Kidney epithelial cell (primary cell): ENCODE measurements around the gene TMC1. TPM values are rescaled to one million over a fixed set of nuclear protein-coding genes. Genes with fewer than 3 reads are reported as not detected.

ENCODE experiments used
- DNase-seq: peaks from one replicate; pipeline ENCODE4 v3.0.0-alpha.2; 2010; ENCODE audit warnings: low read depth
- H3K27me3 ChIP-seq: 2 replicates; pipeline ENCODE4 v1.6.0; 2011; ENCODE audit warnings: low read length; ENCODE audit not compliant: control insufficient read depth, insufficient read depth
- H3K36me3 ChIP-seq: 2 replicates; pipeline ENCODE4 v1.5.1; 2011; ENCODE audit warnings: low read length; ENCODE audit not compliant: control insufficient read depth, insufficient read depth
- H3K4me3 ChIP-seq: 2 replicates; pipeline ENCODE4 v1.5.1; 2011; ENCODE audit warnings: low read depth, mild to moderate bottlenecking, control low read depth, low read length
- CTCF ChIP-seq: IDR thresholded peaks from 2 replicates; pipeline ENCODE4 v1.5.1; 2011; ENCODE audit warnings: mild to moderate bottlenecking, moderate library complexity, low read length, control low read depth, inconsistent platforms; ENCODE audit not compliant: insufficient read depth, poor library complexity, severe bottlenecking
- total RNA-seq: library from RNA; depleted of rRNA; stranded (reverse); fragments of >200 nt; gene quantifications from 2 replicates; pipeline ENCODE4 v1.2.3, GENCODE V29; 2015

The TMC1 gene
- total RNA-seq, 1 donor from 2014 or later: not detected

GRCh38 chr9:72864327-72864726, 342.9 kb downstream of the TMC1 start:
- Histone ChIP-seq H3K4me3 (no peak overlapping the region), H3K27me3 (no peaks in the 10 kb centered on the region), H3K36me3 (no peaks in the 10 kb centered on the region)
- TF ChIP-seq CTCF: no peak
- DNase-seq: no peak

GRCh38 chr9:72871685-72872084, 350.3 kb downstream of the TMC1 start:
- no peak overlapping the region for H3K4me3 ChIP-seq
- no peak for DNase-seq
- no peaks in the 10 kb centered on the region for H3K27me3 ChIP-seq
- peak; percentile 27 for TF ChIP-seq CTCF
- H3K36me3 ChIP-seq: no peaks in the 10 kb centered on the region

GRCh38 chr9:72872718-72873117, 351.3 kb downstream of the TMC1 start:
- no peak for DNase-seq
- TF ChIP-seq CTCF: no peak
- Histone ChIP-seq H3K36me3 (no peaks in the 10 kb centered on the region), H3K27me3 (no peaks in the 10 kb centered on the region), H3K4me3 (no peak overlapping the region)

DNA sequence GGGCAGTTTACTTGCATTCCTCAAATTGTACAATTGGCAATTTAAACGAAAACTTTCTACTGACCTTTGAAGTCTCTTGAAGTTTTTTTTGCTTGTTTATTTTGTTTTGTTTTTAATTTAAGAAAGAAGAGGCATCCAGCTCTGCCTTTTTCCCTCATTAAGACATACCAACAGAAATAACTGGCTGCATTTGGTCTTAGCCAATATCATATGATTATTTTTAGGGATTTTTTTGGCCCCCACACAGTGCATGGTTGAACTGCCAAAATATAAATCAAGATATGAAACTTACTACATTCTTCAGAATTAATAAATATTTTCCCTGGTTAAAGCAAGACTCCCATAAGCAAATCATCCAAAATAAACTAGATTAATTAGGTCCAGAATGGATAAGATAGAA, 352.0 kb downstream of the TMC1 start:
- no peak for TF ChIP-seq CTCF
- Histone ChIP-seq H3K27me3 (no peaks in the 10 kb centered on the region), H3K36me3 (no peaks in the 10 kb centered on the region), H3K4me3 (no peak overlapping the region)
- DNase-seq: no peak

DNA sequence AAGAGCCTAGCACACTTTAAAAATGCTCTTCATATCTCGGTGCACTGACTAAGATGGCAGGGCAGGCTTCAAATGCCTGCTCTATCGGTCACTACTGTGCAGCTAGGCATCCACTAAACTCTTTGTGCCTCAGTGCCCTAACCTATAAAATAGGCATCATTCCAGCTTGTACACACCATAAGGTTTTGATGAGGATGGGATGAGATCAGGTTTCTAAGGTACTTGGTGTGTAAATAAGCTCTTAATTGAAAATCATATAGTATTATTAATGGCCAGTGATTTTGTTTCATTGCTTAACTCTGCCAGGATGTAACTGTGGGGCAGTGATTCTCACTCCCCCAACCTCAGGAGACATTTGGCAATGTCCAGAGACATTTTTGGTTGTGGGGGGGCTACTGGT, 352.9 kb downstream of the TMC1 start:
- no peak for DNase-seq
- Histone ChIP-seq H3K27me3 (no peaks in the 10 kb centered on the region), H3K4me3 (no peak overlapping the region), H3K36me3 (no peaks in the 10 kb centered on the region)
- TF ChIP-seq CTCF: no peak

- no peaks in the 10 kb centered on the region for H3K36me3 ChIP-seq
These were observed 353.8 kb downstream of the TMC1 start for GRCh38 chr9:72875221-72875620.

More at GRCh38 chr9:72875221-72875620, 353.8 kb downstream of the TMC1 start:
- DNase-seq: no peak
- Histone ChIP-seq H3K4me3 (no peak overlapping the region), H3K27me3 (no peaks in the 10 kb centered on the region)
- TF ChIP-seq CTCF: no peak
